ENCODE data around the gene GJC2. TPM values are rescaled to one million over a fixed set of nuclear protein-coding genes. Genes with fewer than 3 reads are reported as not detected.
"Not testable (repeated sequence)": the region's sequence is repeated elsewhere in the genome, so short reads cannot be mapped to it uniquely, and the experiment has no call there.

GJC2 gene
- total RNA-seq, 2 donors from 2014 or later, result 0.16 to 0.86 TPM

DNA sequence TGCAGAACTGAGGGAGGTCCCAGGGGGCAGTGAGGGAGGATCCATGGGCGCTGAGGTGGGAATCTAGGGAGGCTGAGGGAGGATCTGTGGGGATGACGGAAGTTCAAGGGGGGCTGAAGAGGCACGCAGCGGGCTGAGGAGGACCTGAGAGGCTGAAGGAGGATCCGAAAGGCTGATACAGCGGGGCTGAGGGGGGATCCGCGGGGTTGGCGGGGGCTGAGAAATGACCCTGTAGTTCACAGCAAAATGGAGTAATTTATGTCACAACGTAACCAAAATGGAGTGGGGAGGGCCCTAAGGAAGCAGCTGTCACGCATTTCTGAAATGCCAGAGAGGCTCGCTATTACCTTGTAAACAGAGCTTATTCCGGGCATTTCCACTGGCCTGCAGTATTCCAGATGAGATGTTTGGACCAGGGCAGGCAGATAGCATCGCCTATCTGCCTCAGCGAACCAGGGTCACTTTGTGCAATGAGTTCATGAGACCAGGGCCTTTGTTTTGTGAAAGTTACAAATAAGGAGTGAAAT lies 39.7 kb upstream of the GJC2 start:
- H3K27ac Mint-ChIP-seq, result peak overlapping the region; percentile 91 to 96
- peaks cover 7 to 10% of the 10 kb centered on the region in 2 donors for H3K36me3 Mint-ChIP-seq
- ATAC-seq, result no peak
- no peak for DNase-seq (ENCODE audit: low spot score in 2 of 2)
- H3K9me3 Mint-ChIP-seq, result no peaks in the 10 kb centered on the region

GRCh38 chr1:228110556-228110955 lies 39.2 kb upstream of the GJC2 start:
- no peak overlapping the region for H3K27ac Mint-ChIP-seq
- ATAC-seq (no peak), DNase-seq (ENCODE audit: low spot score in 2 of 2) (no peak)
- H3K9me3 Mint-ChIP-seq, result no peaks in the 10 kb centered on the region
- peaks cover 7 to 10% of the 10 kb centered on the region in 2 donors for H3K36me3 Mint-ChIP-seq

GRCh38 chr1:228111315-228111714 lies 38.4 kb upstream of the GJC2 start:
- ATAC-seq; H3K9me3 Mint-ChIP-seq; DNase-seq (ENCODE audit: low spot score in 2 of 2); H3K27ac Mint-ChIP-seq; H3K36me3 Mint-ChIP-seq: not testable (repeated sequence)

- H3K36me3 Mint-ChIP-seq, result peaks cover 0 to 6% of the 10 kb centered on the region in 2 donors
- H3K27ac Mint-ChIP-seq, result no peak overlapping the region
- H3K9me3 Mint-ChIP-seq, result no peaks in the 10 kb centered on the region
- ATAC-seq (no peak), DNase-seq (ENCODE audit: low spot score in 2 of 2) (no peak)
Measured at GRCh38 chr1:228112167-228112566, 37.6 kb upstream of the GJC2 start.

DNA sequence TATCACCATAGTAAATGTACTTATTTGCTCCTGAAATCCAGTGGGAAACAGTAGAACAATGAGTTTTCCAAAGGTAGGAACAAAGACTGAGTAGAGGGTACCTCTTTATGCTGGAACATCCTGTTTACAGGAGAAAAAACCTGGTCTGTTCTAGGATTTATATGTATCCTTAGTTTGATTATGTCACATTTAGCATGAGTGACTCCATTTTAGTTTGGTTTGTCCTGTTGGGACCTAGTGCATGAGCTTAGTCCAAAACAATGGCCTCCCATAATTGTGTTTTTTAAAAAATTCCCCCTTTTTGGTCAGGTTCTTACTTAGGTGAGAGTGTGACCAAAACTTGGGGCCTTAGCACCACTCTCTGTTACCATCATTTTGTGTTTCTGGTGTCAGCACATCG lies 37.1 kb upstream of the GJC2 start:
- DNase-seq (ENCODE audit: low spot score in 2 of 2) (no peak), ATAC-seq (no peak)
- Mint-ChIP-seq H3K9me3 (no peaks in the 10 kb centered on the region), H3K36me3 (peaks cover 4 to 6% of the 10 kb centered on the region in 2 donors), H3K27ac (no peak overlapping the region)

DNA sequence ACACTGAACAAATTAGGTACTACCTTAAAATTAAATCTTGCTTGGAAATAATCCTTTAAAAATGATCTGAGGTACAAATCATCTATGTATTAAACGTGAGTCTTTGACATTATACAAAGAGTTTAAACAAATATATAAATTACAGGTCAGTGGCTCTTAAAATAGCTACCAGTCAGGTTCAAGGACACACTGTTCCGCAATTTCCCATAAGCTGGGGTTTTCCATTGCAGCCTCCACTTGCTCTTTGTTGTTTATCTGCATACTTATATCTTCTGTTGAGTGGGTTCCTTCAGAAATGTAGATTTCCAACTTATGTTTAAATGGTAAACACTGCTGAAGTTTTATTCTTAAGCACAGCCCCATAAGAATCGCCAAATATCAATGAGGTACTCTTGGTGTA lies 34.9 kb upstream of the GJC2 start:
- no peak for ATAC-seq
- Mint-ChIP-seq H3K27ac (no peak overlapping the region), H3K36me3 (peaks cover 4 to 10% of the 10 kb centered on the region in 2 donors), H3K9me3 (peaks cover 0 to 4% of the 10 kb centered on the region in 2 donors)
- DNase-seq (ENCODE audit: low spot score in 2 of 2), result no peak

- peaks cover 0 to 17% of the 10 kb centered on the region in 2 donors for H3K36me3 Mint-ChIP-seq
Measured at GRCh38 chr1:228117335-228117734, 32.4 kb upstream of the GJC2 start.

DNA sequence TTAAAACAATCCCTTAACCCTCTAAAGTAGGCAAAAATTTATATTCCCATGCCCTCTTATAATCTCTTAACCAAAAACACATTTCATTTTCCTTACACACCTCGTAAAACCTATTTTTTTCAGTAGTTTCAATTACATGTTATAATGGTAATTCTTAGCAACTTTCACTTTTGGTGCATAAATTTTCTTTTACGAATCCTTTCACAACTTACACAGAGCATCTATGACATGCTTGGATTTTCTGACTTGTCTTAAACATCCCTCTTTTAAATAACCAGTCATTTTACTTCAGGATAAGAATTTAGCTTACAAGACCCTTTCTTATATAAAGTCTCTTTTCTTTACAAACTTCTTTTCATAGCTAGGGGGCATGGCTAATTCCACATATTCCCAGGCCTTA lies 31.7 kb upstream of the GJC2 start:
- no peak overlapping the region for H3K27ac Mint-ChIP-seq
- no peak for ATAC-seq
- DNase-seq (ENCODE audit: low spot score in 2 of 2), result no peak
- H3K9me3 Mint-ChIP-seq, result peaks cover 0 to 4% of the 10 kb centered on the region in 2 donors
- H3K36me3 Mint-ChIP-seq, result peaks cover 0 to 17% of the 10 kb centered on the region in 2 donors

More at GRCh38 chr1:228117335-228117734, 32.4 kb upstream of the GJC2 start:
- DNase-seq (ENCODE audit: low spot score in 2 of 2) (no peak), ATAC-seq (no peak)
- no peak overlapping the region for H3K27ac Mint-ChIP-seq
- H3K9me3 Mint-ChIP-seq, result peaks cover 0 to 4% of the 10 kb centered on the region in 2 donors

DNA sequence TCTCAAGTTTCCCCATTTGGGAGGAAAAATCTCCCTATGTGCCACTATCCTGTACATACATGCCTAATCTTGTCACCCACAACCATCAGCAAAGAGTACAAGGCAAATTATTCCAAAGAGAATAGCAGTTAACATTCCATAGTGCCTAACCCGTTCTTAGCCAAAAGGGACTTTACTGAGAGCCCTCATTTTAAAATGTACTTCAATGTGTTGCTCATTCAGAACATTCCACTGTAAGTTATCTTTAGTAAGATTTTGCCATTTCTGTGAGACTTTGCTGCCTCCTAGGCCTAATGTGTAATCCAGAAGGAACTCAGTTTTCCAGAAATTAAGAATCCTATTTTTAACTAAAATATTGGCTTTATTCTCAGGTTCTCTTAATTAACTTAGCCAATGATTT lies 29.4 kb upstream of the GJC2 start:
- DNase-seq (ENCODE audit: low spot score in 2 of 2) (no peak), ATAC-seq (no peak)
- no peak overlapping the region for H3K27ac Mint-ChIP-seq
- H3K36me3 Mint-ChIP-seq, result peaks cover 0 to 17% of the 10 kb centered on the region in 2 donors
- H3K9me3 Mint-ChIP-seq, result peaks cover 0 to 4% of the 10 kb centered on the region in 2 donors

- DNase-seq (ENCODE audit: low spot score in 2 of 2) (no peak), ATAC-seq (peak; percentile 52 to 64)
- H3K36me3 Mint-ChIP-seq, result peaks cover 0 to 17% of the 10 kb centered on the region in 2 donors
- H3K9me3 Mint-ChIP-seq, result peaks cover 0 to 4% of the 10 kb centered on the region in 2 donors
- H3K27ac Mint-ChIP-seq, result peak overlapping the region in 1 of 2 donors; percentile 68
Measured at GRCh38 chr1:228120857-228121489, 28.8 kb upstream of the GJC2 start.

GRCh38 chr1:228122921-228123441 lies 26.7 kb upstream of the GJC2 start:
- no peak for DNase-seq (ENCODE audit: low spot score in 2 of 2)
- ATAC-seq, result no peak
- H3K27ac Mint-ChIP-seq, result no peak overlapping the region
- H3K9me3 Mint-ChIP-seq, result peaks cover 0 to 2% of the 10 kb centered on the region in 2 donors
- peaks cover 0 to 9% of the 10 kb centered on the region in 2 donors for H3K36me3 Mint-ChIP-seq

- DNase-seq (ENCODE audit: low spot score in 2 of 2), result no peak
- Mint-ChIP-seq H3K36me3 (peaks cover 0 to 7% of the 10 kb centered on the region in 2 donors), H3K27ac (no peak overlapping the region), H3K9me3 (no peaks in the 10 kb centered on the region)
- ATAC-seq, result no peak
Measured at GRCh38 chr1:228123505-228123904, 26.2 kb upstream of the GJC2 start.

DNA sequence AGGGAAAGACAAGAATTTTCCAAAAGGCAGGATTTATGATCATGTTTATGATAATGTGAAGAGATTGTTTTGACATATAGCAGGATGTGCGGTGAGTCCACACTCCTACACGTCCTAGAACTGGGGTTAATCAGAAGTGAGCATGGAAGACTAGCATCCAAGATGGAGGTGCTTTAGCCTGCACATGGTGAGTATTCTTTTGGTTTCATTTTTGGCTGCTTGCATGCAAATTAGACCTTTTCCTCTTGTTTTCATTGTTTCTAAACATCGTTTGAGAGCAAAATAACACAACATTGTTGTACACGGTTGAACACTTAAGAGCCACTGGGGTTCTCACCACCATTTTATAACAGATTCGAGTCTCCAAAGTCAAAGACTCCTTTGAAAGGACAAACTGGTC lies 24.5 kb upstream of the GJC2 start:
- DNase-seq (ENCODE audit: low spot score in 2 of 2) (no peak), ATAC-seq (no peak)
- no peaks in the 10 kb centered on the region for H3K9me3 Mint-ChIP-seq
- H3K27ac Mint-ChIP-seq, result no peak overlapping the region
- H3K36me3 Mint-ChIP-seq, result peaks cover 0 to 7% of the 10 kb centered on the region in 2 donors

DNA sequence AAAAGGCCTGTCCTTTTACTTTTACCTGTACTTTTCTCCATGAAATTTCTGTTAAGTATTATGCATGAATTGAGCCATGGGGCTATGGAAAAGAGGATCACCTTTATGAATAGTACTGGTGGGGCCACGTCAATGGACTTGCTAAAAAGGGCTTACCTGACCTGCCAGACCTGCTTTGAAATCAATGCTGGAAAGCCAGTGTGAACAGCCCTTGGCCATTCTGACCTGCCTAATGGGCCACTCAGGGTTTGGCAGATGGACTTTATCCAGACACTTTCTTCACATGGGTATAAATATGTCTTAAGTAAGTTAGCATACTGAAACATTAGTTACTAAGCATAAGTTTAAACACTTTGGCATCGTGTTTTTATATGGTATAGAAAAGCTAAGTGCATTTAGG lies 18.0 kb upstream of the GJC2 start:
- Mint-ChIP-seq H3K36me3 (no peaks in the 10 kb centered on the region), H3K9me3 (no peaks in the 10 kb centered on the region), H3K27ac (no peak overlapping the region)
- ATAC-seq (no peak), DNase-seq (ENCODE audit: low spot score in 2 of 2) (no peak)

GRCh38 chr1:228134591-228134990 lies 15.1 kb upstream of the GJC2 start:
- H3K9me3 Mint-ChIP-seq, result no peaks in the 10 kb centered on the region
- DNase-seq (ENCODE audit: low spot score in 2 of 2) (no peak), ATAC-seq (no peak)
- H3K36me3 Mint-ChIP-seq, result no peaks in the 10 kb centered on the region
- H3K27ac Mint-ChIP-seq, result no peak overlapping the region

GRCh38 chr1:228136901-228137300 lies 12.8 kb upstream of the GJC2 start:
- no peaks in the 10 kb centered on the region for H3K9me3 Mint-ChIP-seq

DNA sequence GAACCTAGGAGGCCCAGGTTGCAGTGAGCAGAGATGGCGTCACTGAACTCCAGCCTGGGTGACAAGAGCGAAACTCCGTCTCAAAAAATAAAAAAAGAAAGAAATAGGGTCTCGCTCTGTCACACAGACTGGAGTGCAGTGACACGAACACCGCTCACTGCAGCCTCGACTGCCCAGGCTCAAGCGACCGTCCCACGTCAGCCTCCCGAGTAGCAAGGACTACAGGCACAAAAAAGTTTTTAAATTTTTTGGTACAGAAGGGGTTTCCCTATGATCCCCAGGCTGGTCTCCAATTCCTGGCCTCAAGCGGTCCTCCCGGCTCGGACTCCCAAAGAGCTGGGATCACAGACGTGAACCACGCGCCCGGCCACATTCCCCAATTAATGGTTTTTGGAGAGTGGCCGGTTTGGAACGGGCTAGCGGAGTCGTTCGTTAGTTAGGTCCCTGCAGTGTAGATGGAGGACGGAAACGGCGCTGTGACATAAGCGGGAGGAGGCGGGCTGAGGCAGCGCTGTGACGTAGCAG lies 10.3 kb upstream of the GJC2 start:
- Mint-ChIP-seq H3K27ac (peak overlapping the region; percentile 61 to 95), H3K36me3 (peaks cover 9 to 11% of the 10 kb centered on the region in 2 donors), H3K9me3 (no peaks in the 10 kb centered on the region)
- DNase-seq (ENCODE audit: low spot score in 2 of 2) (no peak), ATAC-seq (no peak)

More at GRCh38 chr1:228136901-228137300, 12.8 kb upstream of the GJC2 start:
- Mint-ChIP-seq H3K27ac (peak overlapping the region in 1 of 2 donors; percentile 56), H3K36me3 (peaks cover 9 to 11% of the 10 kb centered on the region in 2 donors)
- DNase-seq (ENCODE audit: low spot score in 2 of 2), result no peak
- no peak for ATAC-seq

All from activated naive CD4-positive, alpha-beta T cell treated with anti-CD3 and anti-CD28 coated beads, Interleukin-2, amount 50 U/mL, for 72 hours (primary cell).